Ammon's horn (tissue), 1 donor: ENCODE measurements around the gene IL17C.

Experiments
- DNase-seq: peaks from one replicate; pipeline ENCODE4 v3.0.0-alpha.2; 2016; ENCODE audit warnings: low spot score

Gene IL17C

DNA sequence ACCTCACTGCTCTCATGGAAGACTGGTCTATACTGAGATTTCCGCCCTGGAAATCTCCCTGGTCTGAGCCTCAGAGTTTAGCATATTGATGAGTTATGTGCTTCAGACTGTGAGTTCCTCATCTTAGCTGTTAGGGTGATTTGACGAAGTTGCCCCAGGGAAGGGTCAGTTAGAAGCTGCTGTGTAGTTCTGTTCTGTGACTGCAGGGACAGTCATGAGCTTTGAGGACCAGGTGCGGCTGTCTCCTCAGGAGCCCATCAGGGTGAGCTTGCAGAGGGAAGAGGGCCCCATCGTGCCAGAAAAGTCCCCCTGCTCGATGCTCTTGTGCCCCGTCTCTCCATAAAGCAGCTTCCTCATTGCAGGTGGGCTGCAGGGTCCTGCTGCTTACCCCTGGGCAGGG is 28.3 kb upstream of the IL17C start:
- DNase-seq: no peak

DNA sequence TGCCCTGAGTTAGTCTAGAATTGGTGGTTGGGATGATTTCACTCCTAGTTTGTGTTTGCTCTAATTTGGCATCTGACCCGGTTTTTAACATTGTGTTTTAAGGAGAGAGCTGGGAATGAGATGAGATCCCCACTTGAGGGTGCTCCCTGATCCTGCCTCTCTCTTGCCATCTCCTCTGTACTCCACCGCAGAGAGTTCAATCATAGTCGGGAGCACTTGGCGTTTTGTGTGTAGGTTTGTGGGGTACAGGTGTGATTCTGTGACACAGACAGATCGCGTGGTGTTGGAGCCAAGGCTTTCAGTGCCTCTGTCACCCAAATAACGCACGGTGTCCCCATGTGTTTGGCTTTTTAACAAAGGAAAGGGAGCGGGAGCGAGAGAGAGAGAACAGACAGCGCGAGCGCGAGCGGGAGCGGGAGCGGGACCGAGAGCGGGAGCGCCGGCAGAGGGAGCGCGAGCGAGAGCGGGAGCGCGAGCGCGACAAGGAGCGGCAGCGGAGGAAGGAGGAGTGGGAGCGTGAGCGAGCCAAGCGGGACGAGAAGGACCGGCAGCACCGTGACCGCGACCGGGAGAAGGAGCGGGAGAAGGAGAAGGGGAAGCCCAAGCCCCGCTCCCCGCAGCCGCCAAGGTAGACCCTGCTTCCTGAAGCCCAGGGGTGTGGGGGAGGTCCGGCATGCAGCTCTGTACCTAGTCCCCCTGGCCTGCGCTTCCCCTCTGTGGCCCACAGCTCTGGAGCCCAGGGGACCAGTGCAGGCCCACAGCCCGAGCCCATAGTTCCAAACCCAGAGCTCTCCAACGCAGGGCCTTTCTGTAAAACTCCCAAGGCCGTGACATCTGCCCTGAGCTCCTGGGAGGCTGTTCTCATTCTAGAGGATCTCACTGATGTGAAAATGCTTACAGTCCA is 27.2 kb upstream of the IL17C start:
- DNase-seq: peak; percentile 51

DNA sequence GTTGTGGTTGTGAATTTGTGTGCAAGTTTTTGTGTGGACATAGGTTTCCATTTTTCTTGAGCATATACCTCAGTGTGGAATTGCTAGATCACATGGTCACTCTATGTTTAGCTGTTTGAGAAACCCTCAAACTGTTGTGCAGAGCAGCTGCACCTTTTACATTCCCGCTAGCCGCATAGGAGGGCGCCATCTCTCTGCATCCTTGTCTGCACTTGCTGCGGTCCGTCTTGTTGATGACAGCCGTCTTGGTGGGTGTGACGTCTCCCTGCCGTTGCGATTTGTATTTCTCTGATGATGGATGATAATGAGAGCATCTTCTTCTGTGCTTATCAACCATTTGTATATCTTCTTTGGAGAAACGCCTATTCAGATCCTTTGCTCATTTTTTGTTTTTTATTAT is 25.1 kb upstream of the IL17C start:
- DNase-seq: no peak

DNA sequence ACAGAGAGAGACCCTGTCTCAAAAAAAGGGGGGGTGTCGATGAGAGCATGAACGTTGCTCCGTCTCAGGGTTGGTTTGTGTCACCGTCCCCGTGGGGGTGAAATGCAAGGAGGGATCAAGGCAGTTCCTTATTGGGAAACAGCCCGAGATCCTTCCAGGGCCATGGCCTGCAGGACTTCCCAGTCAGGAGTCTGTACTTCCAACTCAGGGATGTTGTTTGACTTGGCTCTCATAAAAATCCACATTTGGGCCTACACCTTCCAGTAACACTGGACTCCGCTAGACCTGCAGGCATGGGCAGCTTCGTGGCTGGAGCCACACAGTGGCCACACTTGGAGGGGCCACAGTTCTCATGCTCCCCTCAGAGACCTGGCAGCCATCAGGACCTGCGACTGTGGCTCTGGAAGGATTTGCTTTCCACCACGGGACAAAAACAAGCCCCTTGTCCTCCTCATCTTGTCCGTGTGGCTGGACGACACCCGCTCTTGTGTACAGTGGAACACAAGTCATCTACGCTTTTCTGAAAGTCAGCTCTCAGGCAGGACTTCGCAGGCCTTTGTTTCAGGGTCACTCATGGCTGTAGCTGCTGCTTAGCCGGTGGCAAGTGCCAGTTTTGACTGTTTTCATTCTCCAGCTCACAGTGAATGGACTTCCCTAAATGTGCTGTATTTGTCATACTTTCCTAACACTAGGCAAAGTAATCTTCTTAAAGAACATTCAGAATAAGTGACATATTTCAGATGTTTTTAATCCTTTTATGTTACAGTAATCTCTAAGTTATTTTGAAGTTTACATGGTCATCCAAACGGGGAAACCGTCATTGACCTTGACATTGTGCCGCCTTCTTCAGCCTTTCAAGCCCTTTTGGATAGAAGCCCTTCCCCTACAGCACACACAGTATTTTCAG is 24.2 kb upstream of the IL17C start:
- DNase-seq: no peak

DNA sequence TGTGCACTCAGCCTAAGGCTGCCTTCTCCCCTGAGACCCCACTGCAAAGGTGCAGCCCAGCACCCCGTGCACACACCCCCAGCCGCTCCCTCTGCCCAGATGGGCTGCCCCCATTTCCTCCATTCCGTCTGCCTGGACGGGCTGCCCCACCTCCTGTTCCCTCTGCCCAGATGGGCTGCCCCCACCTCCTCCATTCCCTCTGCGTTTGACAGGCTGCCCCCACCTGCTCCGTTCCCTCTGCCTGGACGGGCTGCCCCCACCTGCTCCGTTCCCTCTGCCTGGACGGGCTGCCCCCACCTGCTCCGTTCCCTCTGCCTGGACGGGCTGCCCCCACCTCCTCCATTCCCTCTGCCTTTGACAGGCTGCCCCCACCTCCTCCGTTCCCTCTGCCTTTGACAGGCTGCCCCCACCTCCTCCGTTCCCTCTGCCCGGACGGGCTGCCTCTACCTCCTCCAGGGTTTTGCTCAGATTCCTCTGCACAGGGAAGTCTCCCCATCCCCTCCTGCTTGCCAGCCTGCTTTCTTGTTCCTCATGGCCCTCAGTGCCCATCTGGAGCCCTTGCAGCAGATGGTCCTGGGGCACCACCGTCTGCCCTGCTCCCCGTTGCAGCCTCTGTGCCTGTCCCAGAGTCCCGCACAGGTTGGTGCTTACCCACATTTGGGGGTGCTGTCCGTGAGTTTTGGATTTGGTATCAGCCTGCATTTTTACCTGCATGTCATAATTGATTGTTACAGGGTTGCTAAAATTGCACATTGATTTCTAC is 23.4 kb upstream of the IL17C start:
- no peak for DNase-seq

DNA sequence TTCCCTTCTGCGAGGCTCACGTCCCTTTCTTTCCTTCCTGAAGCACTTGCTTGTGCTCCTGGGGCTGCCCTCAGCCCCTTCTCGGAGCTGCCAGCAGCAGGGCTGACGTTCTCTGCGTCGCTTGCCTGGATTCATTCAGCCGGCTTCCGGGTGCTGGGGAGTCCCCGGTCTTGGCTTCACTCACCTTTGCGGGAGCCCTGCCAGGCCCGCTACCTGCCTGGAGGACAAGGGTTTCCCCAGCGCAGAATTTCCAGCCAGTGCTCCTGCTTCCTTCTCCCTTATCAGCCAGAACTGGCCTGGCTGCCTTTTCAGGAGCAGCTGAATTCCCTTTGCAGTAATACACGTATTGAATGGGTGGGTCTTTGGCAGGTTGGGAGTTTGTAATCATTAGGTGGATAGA is 22.1 kb upstream of the IL17C start:
- no peak for DNase-seq

DNA sequence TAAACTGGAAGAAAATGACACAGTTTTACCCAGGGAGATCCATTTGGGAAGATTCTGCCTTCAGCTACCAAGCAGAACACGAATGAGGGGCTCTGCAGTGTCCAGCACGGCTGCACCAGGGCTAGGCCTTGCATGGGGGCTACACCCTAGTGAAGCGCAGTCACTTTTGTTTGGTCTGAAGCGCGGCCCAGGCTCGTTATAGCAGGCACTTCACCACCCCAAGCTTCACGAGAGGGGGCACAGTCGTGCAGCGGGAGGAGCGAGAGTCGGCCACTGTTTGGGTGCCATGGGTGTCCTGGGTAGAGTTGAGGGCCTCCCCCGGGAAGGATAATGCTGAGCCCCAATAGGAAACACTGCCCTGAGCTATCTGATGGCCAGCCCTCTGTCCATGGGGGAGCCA is 21.6 kb upstream of the IL17C start:
- DNase-seq: no peak

DNA sequence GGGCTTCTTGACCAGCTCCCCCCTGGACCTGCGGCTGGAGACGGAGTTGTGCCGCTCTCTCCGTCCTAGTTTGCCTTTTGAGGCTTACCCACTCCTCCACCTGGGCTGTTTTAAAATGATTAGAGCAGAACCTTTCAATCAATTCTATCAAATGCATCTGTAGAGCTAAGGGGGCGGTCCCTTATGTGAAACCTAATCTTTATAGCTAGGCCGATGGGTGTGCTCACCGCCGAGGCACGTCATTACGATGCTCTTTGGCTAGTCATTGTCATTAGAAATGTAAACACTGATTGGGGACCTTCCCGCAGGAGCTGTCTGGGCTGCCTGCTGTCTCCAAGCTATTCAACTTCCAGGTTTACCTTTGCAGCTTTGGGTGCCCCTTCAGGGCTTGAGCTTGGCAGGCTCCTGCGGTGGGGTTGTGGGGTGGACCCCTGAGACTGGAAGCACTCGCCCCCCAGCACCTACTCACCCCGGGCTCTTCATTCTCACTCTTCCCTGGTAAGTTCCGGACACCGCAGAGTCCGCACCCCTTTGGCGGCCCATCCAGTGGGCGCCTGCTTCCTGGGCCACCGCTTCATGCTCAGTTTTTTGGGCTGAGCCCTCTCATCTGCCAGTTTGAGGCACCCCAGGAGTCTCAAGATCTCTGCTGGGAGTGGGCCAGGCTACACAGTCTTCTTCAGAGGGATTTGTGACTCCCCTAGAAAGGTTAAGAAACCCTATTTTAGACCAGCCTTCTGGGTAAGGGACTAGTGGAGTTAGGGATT is 20.9 kb upstream of the IL17C start:
- no peak for DNase-seq

DNA sequence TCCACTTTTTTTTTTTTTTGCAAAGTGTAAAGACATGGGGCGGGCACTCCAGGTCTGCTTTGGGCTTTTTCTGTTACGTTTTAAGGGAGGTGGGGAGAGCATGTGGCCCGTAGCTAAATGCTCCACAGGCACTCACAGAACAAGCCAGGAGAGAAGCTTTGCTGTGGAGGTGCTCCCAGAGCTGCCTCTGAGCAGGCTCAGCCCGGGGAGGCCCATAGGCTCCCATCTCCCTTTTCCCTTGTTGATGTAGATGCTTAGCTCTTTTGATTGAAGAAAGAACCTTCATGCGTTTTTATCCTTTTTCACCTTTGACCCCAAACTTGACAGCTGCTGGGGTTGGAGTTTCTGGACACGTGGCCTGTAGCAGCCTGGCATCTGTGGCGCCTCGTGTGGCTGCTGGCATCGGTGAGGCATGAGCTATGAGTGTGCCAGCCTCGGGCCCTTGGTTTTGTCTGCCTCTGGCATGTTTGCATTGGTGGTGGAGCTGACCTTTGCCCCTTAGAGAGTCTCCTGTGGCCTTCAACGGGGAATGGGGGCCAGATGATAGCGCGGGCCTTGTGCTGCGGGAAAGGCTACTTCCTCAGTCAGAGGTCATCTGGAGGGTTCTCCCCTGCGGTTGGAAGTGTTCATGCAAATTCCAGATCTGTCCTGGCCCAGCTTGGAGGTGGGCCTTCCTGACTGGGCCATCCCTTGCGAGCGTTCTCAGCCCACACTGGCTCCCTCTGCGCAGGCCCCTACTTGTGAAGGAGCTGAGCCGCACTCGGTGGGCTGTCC is 20.0 kb upstream of the IL17C start:
- no peak for DNase-seq

DNA sequence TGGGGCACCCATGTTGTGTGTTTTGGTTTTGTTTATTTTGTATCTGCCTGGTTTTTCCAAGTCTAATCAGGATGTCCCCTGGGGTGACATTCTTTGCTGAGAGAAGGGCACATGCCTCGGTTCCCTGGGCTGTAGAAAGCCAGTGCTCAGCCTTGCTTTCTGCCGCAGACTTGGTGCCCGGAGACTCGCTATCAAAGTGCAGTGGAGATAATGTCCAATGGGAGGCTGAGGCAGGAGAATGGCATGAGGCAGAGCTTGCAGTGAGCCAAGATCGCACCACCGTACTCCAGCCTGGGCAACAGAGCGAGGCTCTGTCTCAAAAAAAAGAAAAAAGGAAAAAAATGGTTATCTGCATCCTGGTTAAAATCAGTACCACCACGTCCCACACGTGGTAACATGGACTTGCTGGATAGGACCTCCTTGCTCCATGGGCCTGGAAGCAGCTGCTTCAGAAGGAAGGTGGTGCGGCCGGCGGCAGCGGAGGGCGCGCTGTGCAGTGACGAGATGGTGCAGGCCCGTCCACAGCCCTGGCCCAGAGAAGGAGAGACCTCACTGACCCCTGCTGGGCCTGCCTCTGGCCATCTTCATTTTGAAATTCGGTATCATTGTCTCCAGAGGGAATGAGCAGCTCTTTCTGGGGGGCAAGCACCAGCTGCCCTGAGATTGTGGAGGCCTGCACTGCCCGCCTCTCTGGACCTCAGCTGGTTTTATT is 19.3 kb upstream of the IL17C start:
- DNase-seq: no peak

DNA sequence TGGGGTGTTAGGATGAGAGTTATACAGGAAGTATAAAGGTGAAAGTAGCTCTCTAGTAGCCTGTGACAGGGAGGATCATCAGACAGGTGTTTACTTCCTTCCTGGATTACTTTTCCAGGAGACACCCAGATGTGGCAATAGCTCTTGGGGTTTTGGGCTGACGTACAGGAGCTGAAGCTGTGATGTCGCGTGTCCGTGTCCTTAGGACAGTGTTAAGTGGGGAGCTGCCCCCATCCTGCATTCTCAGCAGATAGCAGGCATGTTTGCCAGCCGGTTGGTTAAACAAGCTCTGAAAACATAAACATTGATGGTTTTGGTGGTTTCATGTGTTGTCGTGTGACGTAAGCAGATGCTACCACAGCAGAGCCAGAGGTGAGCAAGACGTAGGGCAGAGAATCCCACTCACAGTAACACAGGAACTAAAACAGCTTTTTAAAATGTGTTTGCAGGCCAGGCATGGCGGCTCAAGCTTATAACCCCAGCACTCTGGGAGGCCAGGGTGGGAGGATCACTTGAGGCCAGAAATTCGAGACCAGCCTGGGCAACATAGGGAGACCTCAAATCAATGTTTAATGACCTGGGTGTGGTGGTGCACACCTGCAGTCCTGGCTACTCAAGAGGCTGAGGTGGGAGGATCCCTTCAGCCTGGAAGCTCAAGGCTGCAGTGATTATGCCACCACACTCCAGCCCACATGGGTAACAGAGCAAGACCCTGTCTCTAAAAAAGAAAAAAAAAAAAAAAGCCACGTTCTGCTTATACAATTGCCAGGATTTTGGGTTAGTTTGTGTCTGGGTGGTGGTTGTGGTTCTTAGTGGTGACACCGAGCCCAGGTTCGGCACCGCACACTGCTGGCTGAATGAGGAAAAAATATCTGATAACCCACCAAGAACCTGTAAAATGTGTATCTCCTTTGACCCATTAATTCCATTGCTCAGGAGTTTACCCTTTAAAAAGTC is 18.2 kb upstream of the IL17C start:
- no peak for DNase-seq

DNA sequence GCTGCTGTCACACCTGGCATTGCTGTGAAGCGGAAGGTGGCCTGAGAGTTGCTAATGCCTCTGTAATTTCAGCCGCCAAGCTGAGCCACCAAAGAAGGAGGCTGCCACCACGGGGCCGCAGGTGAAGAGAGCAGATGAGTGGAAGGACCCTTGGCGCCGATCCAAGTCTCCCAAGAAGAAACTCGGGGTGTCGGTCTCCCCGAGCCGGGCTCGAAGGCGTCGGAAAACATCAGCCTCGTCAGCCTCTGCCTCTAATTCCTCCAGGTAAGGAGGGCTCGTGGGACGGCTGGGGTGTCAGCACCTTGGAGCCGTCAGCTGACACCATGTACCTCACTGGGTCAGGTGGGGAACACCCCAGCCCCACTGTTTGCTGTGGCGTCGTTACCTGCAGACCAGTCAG is 16.2 kb upstream of the IL17C start:
- DNase-seq: no peak

DNA sequence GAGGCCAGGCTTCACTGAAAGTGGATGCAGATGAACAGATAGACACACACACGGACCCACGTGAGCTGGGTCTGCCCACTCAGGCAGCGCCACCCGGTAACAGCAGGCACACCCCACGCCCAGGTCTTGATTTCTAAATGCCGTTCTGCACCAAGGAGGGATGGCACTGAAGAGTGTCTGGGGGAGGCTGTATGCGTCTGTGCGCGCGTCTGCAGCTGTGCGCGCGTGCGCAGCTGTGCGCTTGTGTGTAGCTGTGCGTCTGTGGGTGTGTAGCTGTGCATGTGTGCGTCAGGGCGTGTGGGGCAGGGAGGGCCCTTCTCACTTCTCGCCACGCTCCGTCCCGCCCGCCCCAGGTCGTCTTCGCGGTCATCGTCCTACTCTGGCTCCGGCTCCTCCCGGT is 15.5 kb upstream of the IL17C start:
- peak; percentile 30 for DNase-seq

DNA sequence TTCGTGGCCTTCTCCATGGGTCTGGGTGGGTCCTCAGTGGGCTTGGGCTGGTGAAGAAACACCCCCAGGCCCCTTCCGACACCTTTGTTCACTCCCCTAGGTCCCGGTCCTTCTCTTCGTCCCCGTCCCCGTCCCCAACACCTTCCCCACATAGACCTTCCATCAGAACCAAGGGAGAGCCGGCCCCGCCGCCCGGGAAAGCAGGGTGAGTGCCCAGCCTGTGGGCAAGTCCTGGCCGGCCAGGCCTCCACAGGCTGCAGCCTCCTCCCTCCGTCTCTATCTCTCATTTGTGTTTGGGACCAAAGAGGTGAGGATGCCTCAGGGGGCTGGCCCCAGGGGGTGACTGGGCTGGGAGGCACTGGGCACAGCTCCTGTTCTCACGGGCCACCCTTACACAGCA is 14.5 kb upstream of the IL17C start:
- DNase-seq: no peak

DNA sequence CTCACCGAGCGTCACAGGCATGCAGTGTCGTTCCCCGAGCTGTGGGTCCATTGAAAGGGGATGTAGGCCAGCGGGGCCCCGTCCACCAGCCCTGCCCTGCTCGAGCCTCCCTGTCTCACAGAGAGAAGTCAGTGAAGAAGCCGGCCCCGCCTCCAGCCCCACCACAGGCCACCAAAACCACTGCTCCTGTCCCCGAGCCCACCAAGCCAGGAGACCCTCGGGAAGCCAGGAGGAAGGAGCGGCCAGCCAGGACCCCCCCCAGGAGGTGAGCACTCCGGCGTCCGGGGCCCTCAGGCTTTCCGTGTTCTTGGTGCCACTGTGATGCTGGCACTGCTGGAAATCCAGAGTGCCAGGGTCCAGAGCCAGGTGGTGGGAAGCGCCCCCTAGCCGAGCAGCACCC is 13.9 kb upstream of the IL17C start:
- DNase-seq: no peak

DNA sequence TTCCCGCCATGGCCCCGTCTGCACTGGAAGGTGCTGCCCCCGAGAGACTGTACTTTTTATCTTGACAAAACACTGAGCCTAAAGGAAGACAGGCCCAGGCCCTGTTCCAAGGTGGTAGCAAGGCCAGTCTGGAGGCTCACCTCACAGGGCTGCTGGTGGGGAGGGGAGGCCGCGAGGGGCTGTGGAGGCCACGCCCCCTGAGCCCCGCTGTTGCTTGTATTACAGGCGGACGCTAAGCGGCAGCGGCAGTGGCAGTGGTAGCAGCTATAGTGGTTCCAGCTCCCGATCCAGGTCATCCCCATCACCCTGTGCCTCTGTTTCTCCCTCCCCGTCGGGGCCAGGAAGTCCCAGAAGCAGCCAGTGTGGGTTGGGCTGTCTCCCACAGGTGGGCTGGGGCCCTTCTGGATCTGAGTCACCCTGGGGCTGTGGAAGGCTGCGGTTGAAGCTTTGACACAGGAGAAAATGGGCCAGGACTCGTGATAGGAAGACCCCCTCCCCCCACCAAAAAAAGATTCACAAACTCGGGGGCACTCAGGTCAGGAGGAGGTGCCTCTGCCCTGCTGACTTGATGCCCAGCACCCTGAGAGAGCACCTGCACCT is 13.3 kb upstream of the IL17C start:
- no peak for DNase-seq

DNA sequence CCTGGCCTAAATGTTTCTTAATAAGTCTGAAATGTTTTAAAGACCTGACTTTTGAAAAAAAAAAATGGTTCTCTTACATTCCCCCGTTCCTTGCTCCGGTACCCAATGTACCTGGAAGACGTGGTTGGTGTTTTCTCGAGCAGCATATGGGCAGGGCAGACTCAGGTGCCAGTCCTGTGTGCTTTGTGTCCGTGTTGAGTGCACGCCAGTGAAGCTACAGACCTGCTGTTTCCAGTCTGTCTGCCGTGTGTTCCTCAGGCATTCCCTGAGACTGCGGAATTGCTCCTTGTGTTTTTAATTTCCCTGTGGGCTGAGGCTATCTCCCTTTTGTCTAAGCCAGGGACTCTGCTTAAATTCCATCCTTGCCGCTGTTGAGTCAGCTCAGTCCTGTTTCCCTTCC is 11.7 kb upstream of the IL17C start:
- no peak for DNase-seq
